MCF 10A (cell line): ENCODE data around the gene LSM2. TPM values are rescaled to one million over a fixed set of nuclear protein-coding genes. Genes with fewer than 3 reads are reported as not detected.

Experiments
- BruUV-seq: library from RNA; stranded (reverse); fragments of 400-500 nt; replicated peaks from 2 replicates; lab custom pipeline; 2021; lab: Mats Ljungman, UMichigan
- CTCF ChIA-PET: fragments of 300-600 bp; sonication (Branson Sonifier 250); formaldehyde crosslinking; extraction: SDS; loops from one replicate; lab custom pipeline; 2021; ENCODE audit warnings: antibody characterized with exemption, inconsistent platforms; lab: Yijun Ruan, JAX
- POLR2A ChIA-PET: fragments of 300-600, 350-650 bp; sonication (Branson Sonifier 250); formaldehyde crosslinking; extraction: SDS; loops from one replicate; lab custom pipeline; 2020; ENCODE audit warnings: antibody characterized with exemption, inconsistent platforms; lab: Yijun Ruan, JAX
- DNase-seq: peaks from one replicate; pipeline ENCODE4 v3.0.0-alpha.2; 2018; ENCODE audit not compliant: unreplicated experiment
- H3K27ac Mint-ChIP-seq: one replicate; pipeline ENCODE4 v1.8.0; 2022; ENCODE audit warnings: mild to moderate bottlenecking, low read depth, mixed read lengths; ENCODE audit not compliant: unreplicated experiment
- H3K27me3 Mint-ChIP-seq: one replicate; pipeline ENCODE4 v1.8.0; 2022; ENCODE audit warnings: mixed read lengths; ENCODE audit not compliant: insufficient read depth, unreplicated experiment
- H3K36me3 Mint-ChIP-seq: one replicate; pipeline ENCODE4 v1.8.0; 2022; ENCODE audit warnings: mild to moderate bottlenecking, moderate library complexity, mixed read lengths; ENCODE audit not compliant: insufficient read depth, unreplicated experiment
- H3K4me1 Mint-ChIP-seq: one replicate; pipeline ENCODE4 v1.8.0; 2022; ENCODE audit warnings: mixed read lengths; ENCODE audit not compliant: insufficient read depth, unreplicated experiment
- H3K4me3 Mint-ChIP-seq: one replicate; pipeline ENCODE4 v1.8.0; 2022; ENCODE audit warnings: mild to moderate bottlenecking, moderate library complexity, mixed read lengths; ENCODE audit not compliant: unreplicated experiment
- H3K9me3 Mint-ChIP-seq: one replicate; pipeline ENCODE4 v1.8.0; 2022; ENCODE audit warnings: mixed read lengths; ENCODE audit not compliant: unreplicated experiment
- intact Hi-C: fragments of 100-400 bp; cut with micrococcal nuclease; formaldehyde crosslinking; loops from 2 replicates; pipeline ENCODE4 v1.14.1; 2022
- total RNA-seq: library from RNA; stranded (reverse); gene quantifications from 2 replicates; pipeline ENCODE4 v1.2.3, GENCODE V29; 2022
- TF ChIP-seq, protein P1 (sequence below): fragments of 200-600 bp; IDR thresholded peaks from one replicate; pipeline ENCODE4 v1.8.0; 2022; ENCODE audit warnings: antibody characterized with exemption, mild to moderate bottlenecking; ENCODE audit not compliant: unreplicated experiment

LSM2 gene
- total RNA-seq, 1 experiment from 2014 or later = 47.4 TPM

- TF ChIP-seq, protein P1, sequence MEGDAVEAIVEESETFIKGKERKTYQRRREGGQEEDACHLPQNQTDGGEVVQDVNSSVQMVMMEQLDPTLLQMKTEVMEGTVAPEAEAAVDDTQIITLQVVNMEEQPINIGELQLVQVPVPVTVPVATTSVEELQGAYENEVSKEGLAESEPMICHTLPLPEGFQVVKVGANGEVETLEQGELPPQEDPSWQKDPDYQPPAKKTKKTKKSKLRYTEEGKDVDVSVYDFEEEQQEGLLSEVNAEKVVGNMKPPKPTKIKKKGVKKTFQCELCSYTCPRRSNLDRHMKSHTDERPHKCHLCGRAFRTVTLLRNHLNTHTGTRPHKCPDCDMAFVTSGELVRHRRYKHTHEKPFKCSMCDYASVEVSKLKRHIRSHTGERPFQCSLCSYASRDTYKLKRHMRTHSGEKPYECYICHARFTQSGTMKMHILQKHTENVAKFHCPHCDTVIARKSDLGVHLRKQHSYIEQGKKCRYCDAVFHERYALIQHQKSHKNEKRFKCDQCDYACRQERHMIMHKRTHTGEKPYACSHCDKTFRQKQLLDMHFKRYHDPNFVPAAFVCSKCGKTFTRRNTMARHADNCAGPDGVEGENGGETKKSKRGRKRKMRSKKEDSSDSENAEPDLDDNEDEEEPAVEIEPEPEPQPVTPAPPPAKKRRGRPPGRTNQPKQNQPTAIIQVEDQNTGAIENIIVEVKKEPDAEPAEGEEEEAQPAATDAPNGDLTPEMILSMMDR = no peak
- peaks cover 27% of the 10 kb centered on the region for H3K36me3 Mint-ChIP-seq
- BruUV-seq = no TSS peak
- no peak overlapping the region for H3K27ac Mint-ChIP-seq
- H3K27me3 Mint-ChIP-seq = no peaks in the 10 kb centered on the region
- H3K4me1 Mint-ChIP-seq = peaks cover 26% of the 10 kb centered on the region
- peak overlapping the region; percentile 26 for H3K4me3 Mint-ChIP-seq
- no peaks in the 10 kb centered on the region for H3K9me3 Mint-ChIP-seq
- intact Hi-C loops = loop anchor here (10.0 kb wide), 1 partner anchor 232 kb away; the partner anchor contains the start of genes ATP6V1G2, DDX39B and NFKBIL1
- ChIA-PET POLR2A (interaction anchor here (0.9 to 2.2 kb wide), 7 partner anchors 12 to 59 kb away, joined by 4 to 14 read pairs (median 6); partner anchors contain the start of genes CLIC1 and HSPA1B), CTCF (no interaction called here)
- no peak for DNase-seq
Observed at GRCh38 chr6:31776485-31776988, 30.2 kb downstream of the LSM2 start.

GRCh38 chr6:31775633-31776484 is 30.9 kb downstream of the LSM2 start:
- H3K9me3 Mint-ChIP-seq = no peaks in the 10 kb centered on the region
- peaks cover 20% of the 10 kb centered on the region for H3K36me3 Mint-ChIP-seq

DNA sequence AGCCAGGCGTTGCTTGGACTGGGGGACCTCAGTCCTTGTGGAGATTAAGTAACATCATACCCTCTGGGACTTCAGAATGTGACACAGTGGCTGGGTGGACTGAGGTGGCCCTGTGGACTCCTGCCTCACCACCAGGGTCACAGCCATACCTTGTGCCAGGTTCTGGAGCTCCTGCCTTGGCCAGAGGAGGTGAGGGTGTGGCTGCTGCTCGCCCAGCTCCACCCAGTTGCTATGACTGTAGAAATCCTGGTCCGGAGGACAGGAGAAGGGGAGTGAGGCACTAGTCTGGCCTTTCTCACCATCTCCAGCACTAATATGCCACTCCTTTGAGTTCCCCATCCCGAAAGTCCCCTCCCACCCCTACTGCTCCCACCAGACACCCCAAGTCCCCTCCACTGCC is 31.6 kb downstream of the LSM2 start:
- peak overlapping the region; percentile 73 for H3K27ac Mint-ChIP-seq
- peaks cover 20% of the 10 kb centered on the region for H3K36me3 Mint-ChIP-seq
- peaks cover 26% of the 10 kb centered on the region for H3K4me1 Mint-ChIP-seq
- intact Hi-C loops = loop anchor here (1.0 to 10.0 kb wide), 2 partner anchors 88 to 230 kb away; partner anchors contain the start of genes ATP6V1G2, DDX39B and NFKBIL1
- peak overlapping the region; percentile 30 for H3K4me3 Mint-ChIP-seq
- ChIA-PET POLR2A (interaction anchor here (0.6 to 2.0 kb wide), 22 partner anchors 10 to 211 kb away, joined by 3 to 17 read pairs (median 4); partner anchors contain the start of genes CFB, CLIC1, HSPA1A and HSPA1B), CTCF (interaction anchor here (0.6 to 1.3 kb wide), 7 partner anchors 11 to 57 kb away, joined by 3 to 4 read pairs (median 3); partner anchors contain the start of gene VARS1)
- peak; percentile 43 for DNase-seq
- no peaks in the 10 kb centered on the region for H3K27me3 Mint-ChIP-seq
- no peaks in the 10 kb centered on the region for H3K9me3 Mint-ChIP-seq
- TF ChIP-seq, protein P1 = no peak
- BruUV-seq = no TSS peak

More at GRCh38 chr6:31775633-31776484, 30.9 kb downstream of the LSM2 start:
- no TSS peak for BruUV-seq
- POLR2A ChIA-PET = interaction anchor here (0.6 to 2.0 kb wide), 18 partner anchors 12 to 99 kb away, joined by 3 to 17 read pairs (median 4); partner anchors contain the start of genes CLIC1, HSPA1A, HSPA1B and HSPA1L
- peak overlapping the region; percentile 30 for H3K4me3 Mint-ChIP-seq
- TF ChIP-seq, protein P1 = no peak
- no peaks in the 10 kb centered on the region for H3K27me3 Mint-ChIP-seq
- peak overlapping the region; percentile 73 for H3K27ac Mint-ChIP-seq
- peaks cover 26% of the 10 kb centered on the region for H3K4me1 Mint-ChIP-seq
- CTCF ChIA-PET = interaction anchor here (0.6 to 1.3 kb wide), 6 partner anchors 10 to 57 kb away, joined by 3 to 4 read pairs (median 3); partner anchors contain the start of gene VARS1
- intact Hi-C loops = loop anchor here (1.0 to 10.0 kb wide), 2 partner anchors 87 to 231 kb away; partner anchors contain the start of genes ATP6V1G2, DDX39B and NFKBIL1
- no peak for DNase-seq
